Vagina (tissue), 2 donors: ENCODE results near the gene ALKAL2. TPM values are rescaled to one million over a fixed set of nuclear protein-coding genes. Genes with fewer than 3 reads are reported as not detected.
"Not testable (repeated sequence)": the region's sequence is repeated elsewhere in the genome, so short reads cannot be mapped to it uniquely, and the experiment has no call there.

Experiments used
- DNase-seq, 2 donors: peaks; one replicate each; pipeline ENCODE4 v3.0.0-alpha.2; 2017; ENCODE audit errors: extremely low spot score in 2 of 2
- H3K27ac ChIP-seq: fragments of 200-600 bp; sonication (generic); one replicate; pipeline ENCODE4 v1.5.1; 2019
- H3K27me3 ChIP-seq: fragments of 200-600 bp; sonication (generic); one replicate; pipeline ENCODE4 v1.5.1; 2019
- H3K36me3 ChIP-seq, 2 donors: fragments of 200-600 bp; sonication (generic); one replicate each; pipeline ENCODE4 v1.5.1; 2017 to 2019
- H3K4me1 ChIP-seq: fragments of 200-600 bp; sonication (generic); one replicate; pipeline ENCODE4 v1.5.1; 2019
- H3K4me3 ChIP-seq, 2 donors: fragments of 200-600 bp; sonication (generic); 1 replicate in 1 of 2; 2 replicates in 1 of 2; pipeline ENCODE4 v1.5.1; 2016 to 2019
- H3K9me3 ChIP-seq: fragments of 200-600 bp; sonication (generic); one replicate; pipeline ENCODE4 v1.5.1; 2019
- CTCF ChIP-seq, 3 experiments: fragments of 450-650 bp in 2 of 3; fragments of 200-600 bp in 1 of 3; sonication (generic) in 1 of 3; IDR thresholded peaks; one replicate each; pipeline ENCODE4 v1.5.1; 2017 to 2019; ENCODE audit warnings: antibody characterized with exemption in 3 of 3, mild to moderate bottlenecking in 2 of 3, moderate library complexity in 2 of 3
- POLR2A ChIP-seq, 2 donors: fragments of 450-650 bp; IDR thresholded peaks; one replicate each; pipeline ENCODE4 v1.6.1; 2017; ENCODE audit warnings: antibody characterized with exemption in 2 of 2, mild to moderate bottlenecking in 2 of 2, moderate library complexity in 2 of 2
- POLR2AphosphoS5 ChIP-seq, 2 donors: sonication (generic); formaldehyde crosslinking; IDR thresholded peaks; one replicate each; pipeline ENCODE4 v1.9.0; 2017; ENCODE audit warnings: antibody characterized with exemption in 2 of 2, mild to moderate bottlenecking in 2 of 2, low read depth in 1 of 2; ENCODE audit not compliant: insufficient read depth in 1 of 2
- intact Hi-C: fragments of 100-400 bp; cut with DNase I; formaldehyde crosslinking; loops from one replicate; pipeline ENCODE4 v1.15.1; 2023
- total RNA-seq: library from RNA; depleted of rRNA; stranded (reverse); fragments of >200 nt; gene quantifications from one replicate; pipeline ENCODE4 v1.2.3, GENCODE V29; 2016

Gene ALKAL2
- 17.4 TPM for total RNA-seq

GRCh38 chr2:287911-288757 lies at the start of gene ALKAL2:
Gene ALKAL2 (minus strand): TSS chr2:288091. CDS start chr2:287835, 256 bp downstream.
- Histone ChIP-seq H3K4me1 (peaks cover 31% of the 10 kb centered on the region), H3K4me3 (peak within 1 kb of the TSS; percentile 40 to 43), H3K27me3 (peaks cover 4% of the 10 kb centered on the region), H3K9me3 (no peaks in the 10 kb centered on the region), H3K27ac (no peak within 1 kb of the TSS), H3K36me3 (no peaks in the 10 kb centered on the region)
- TF ChIP-seq POLR2AphosphoS5 (IDR thresholded peaks at IDR 0.05; ENCODE audit: insufficient read depth in 1 of 2, low read depth in 1 of 2), result no peak
- no peak for TF ChIP-seq POLR2A (IDR thresholded peaks at IDR 0.05)
- no peak for TF ChIP-seq CTCF (IDR thresholded peaks at IDR 0.05)
- intact Hi-C loops, result no loop called here
- DNase-seq, result peak in 1 of 2 donors; percentile 20

- H3K27ac ChIP-seq, DNase-seq, H3K4me1 ChIP-seq, H3K36me3 ChIP-seq, intact Hi-C loops, H3K4me3 ChIP-seq, H3K27me3 ChIP-seq: not testable (repeated sequence)
- peaks cover 10% of the 10 kb centered on the region for H3K9me3 ChIP-seq
Measured at GRCh38 chr2:336949-337348, 49.1 kb upstream of the ALKAL2 start.

GRCh38 chr2:336360-336759 lies 48.5 kb upstream of the ALKAL2 start:
- no peak for DNase-seq
- peaks cover 10% of the 10 kb centered on the region for H3K9me3 ChIP-seq
- H3K36me3 ChIP-seq, result no peaks in the 10 kb centered on the region
- H3K4me1 ChIP-seq, result no peaks in the 10 kb centered on the region
- H3K4me3 ChIP-seq, result no peak overlapping the region
- H3K27me3 ChIP-seq, result no peaks in the 10 kb centered on the region
- intact Hi-C loops, result no loop called here
- TF ChIP-seq CTCF (IDR thresholded peaks at IDR 0.05) (no peak), POLR2A (IDR thresholded peaks at IDR 0.05) (no peak), POLR2AphosphoS5 (IDR thresholded peaks at IDR 0.05; ENCODE audit: insufficient read depth in 1 of 2, low read depth in 1 of 2) (no peak)
- no peak overlapping the region for H3K27ac ChIP-seq

GRCh38 chr2:332592-332991 lies 44.7 kb upstream of the ALKAL2 start:
- H3K27me3 ChIP-seq, result no peaks in the 10 kb centered on the region
- TF ChIP-seq POLR2A (IDR thresholded peaks at IDR 0.05) (no peak), POLR2AphosphoS5 (IDR thresholded peaks at IDR 0.05; ENCODE audit: insufficient read depth in 1 of 2, low read depth in 1 of 2) (no peak), CTCF (IDR thresholded peaks at IDR 0.05) (no peak)
- no peak overlapping the region for H3K27ac ChIP-seq
- H3K4me3 ChIP-seq, result no peak overlapping the region
- no peaks in the 10 kb centered on the region for H3K36me3 ChIP-seq
- intact Hi-C loops, result no loop called here
- no peak for DNase-seq
- H3K4me1 ChIP-seq, result no peaks in the 10 kb centered on the region
- H3K9me3 ChIP-seq, result peaks cover 10% of the 10 kb centered on the region

- DNase-seq, result no peak
- H3K4me1 ChIP-seq, result no peaks in the 10 kb centered on the region
- intact Hi-C loops, result no loop called here
- TF ChIP-seq CTCF (IDR thresholded peaks at IDR 0.05), result no peak
- no peak for TF ChIP-seq POLR2A (IDR thresholded peaks at IDR 0.05)
- no peak for TF ChIP-seq POLR2AphosphoS5 (IDR thresholded peaks at IDR 0.05; ENCODE audit: insufficient read depth in 1 of 2, low read depth in 1 of 2)
- H3K27ac ChIP-seq, result no peak overlapping the region
- no peaks in the 10 kb centered on the region for H3K9me3 ChIP-seq
- H3K36me3 ChIP-seq, result no peaks in the 10 kb centered on the region
- no peak overlapping the region for H3K4me3 ChIP-seq
- no peaks in the 10 kb centered on the region for H3K27me3 ChIP-seq
Measured at GRCh38 chr2:328761-329160, 40.9 kb upstream of the ALKAL2 start.
